Measurements from ENCODE around the gene SLC16A11.
A peak's percentile ranks its signal among the peaks of the same experiment; 100 is the strongest.
"Not testable (repeated sequence)": the region's sequence is repeated elsewhere in the genome, so short reads cannot be mapped to it uniquely, and the experiment has no call there.

The SLC16A11 gene

GRCh38 chr17:7058831-7059447, 15.0 kb upstream of the SLC16A11 start:
- DNase-seq = no peak

DNA sequence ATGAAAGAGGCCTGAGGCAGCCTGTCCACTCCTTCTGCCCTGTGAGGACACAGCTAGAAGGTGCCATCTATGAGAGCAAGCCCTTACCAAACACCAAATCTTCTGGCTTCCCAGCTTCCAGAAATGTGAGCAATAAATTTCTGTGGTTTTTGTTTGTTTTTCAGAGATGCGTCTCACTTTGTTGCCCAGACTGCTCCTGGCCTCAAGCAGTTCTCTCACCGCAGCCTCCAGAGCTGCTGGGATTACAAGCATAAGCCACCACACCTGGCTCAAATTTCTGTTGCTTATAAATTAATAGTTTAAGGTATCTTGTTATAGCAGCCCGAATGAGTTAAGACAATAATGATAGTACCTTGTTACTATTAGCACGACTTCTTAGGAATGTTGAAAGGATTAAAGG, 12.5 kb upstream of the SLC16A11 start:
- DNase-seq = no peak

GRCh38 chr17:7050583-7050982, 6.7 kb upstream of the SLC16A11 start:
- DNase-seq = not testable (repeated sequence)

DNA sequence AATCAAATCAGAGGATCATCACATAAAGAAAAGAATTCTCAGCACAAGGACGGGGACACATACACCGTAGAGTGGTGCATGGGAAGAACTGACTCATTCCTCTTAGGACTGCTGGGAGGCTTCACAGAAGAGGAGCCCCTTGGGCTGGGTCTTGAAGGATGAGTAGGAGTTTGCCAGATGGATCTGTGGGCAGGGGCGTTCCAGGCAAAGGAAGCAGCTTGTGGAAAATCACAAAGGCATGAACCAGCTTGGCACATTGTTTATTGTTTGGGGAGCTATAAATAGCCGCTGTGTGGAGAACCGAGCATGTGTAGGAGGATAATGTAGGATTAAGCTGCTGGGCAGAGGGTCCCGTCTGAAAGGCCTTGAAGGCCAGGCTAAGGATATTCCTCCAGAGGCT, 5.1 kb upstream of the SLC16A11 start:
- no peak for DNase-seq

GRCh38 chr17:7047566-7047965, 3.7 kb upstream of the SLC16A11 start:
- peak in 1 of 5 experiments; percentile 80 for DNase-seq

DNA sequence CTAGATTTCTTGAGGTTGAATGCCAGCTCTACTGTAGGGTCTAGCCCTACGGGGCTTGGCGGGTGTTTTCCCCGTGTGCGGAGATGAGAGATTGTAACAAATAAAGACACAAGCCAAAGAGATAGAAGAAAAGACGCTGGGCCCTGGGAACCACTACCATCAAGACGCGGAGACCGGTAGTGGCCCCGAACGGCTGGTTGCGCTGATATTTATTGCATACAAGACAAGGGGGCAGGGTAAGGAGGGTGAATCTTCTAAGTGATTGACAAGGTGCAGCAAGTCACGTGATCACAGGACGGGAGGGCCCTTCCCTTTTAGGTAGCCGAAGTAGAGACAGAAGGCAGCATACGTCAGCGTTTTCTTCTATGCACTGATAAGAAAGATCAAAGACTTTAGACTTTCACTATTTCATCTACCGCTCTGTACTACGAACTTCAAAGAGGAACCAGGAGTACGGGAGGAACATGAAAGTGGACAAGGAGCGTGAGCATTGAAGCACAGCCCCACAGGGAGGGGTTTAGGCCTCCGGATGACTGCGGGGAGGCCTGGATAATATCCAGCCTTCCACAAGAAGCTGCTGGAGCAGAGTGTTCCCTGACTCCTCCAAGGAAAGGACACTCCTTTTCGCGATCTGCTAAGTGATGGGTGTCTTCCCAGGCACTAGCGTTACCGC, 3.0 kb upstream of the SLC16A11 start:
- peak; percentile 36 to 96 (median 74) for DNase-seq

- DNase-seq = peak in 4 of 5 experiments; percentile 14 to 41 (median 30)
These were observed 2.3 kb upstream of the SLC16A11 start for GRCh38 chr17:7046127-7046724.

GRCh38 chr17:7045492-7046126, 1.7 kb upstream of the SLC16A11 start:
- DNase-seq = peak in 2 of 5 experiments; percentile 44 to 83

DNA sequence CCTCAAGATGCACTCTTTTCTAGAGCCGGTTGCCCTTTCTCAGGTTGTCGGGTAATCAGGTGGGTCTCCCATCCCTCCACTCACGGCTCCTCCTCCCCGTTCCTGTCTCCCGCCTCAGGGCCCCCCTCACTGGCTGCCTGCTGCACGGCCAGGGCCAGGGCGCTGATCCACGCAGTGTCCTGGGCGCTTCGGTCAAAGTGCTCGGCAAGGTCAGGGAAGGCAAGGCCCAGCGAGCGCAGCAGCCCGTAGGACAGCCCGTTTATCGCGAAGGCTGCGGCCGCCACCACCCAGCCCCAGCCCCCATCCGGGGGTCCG, 753 bp downstream of the SLC16A11 start:
- DNase-seq = no peak

- peak in 3 of 5 experiments; percentile 33 to 69 (median 48) for DNase-seq
These were observed 1.3 kb downstream of the SLC16A11 start for GRCh38 chr17:7042501-7043181.

DNA sequence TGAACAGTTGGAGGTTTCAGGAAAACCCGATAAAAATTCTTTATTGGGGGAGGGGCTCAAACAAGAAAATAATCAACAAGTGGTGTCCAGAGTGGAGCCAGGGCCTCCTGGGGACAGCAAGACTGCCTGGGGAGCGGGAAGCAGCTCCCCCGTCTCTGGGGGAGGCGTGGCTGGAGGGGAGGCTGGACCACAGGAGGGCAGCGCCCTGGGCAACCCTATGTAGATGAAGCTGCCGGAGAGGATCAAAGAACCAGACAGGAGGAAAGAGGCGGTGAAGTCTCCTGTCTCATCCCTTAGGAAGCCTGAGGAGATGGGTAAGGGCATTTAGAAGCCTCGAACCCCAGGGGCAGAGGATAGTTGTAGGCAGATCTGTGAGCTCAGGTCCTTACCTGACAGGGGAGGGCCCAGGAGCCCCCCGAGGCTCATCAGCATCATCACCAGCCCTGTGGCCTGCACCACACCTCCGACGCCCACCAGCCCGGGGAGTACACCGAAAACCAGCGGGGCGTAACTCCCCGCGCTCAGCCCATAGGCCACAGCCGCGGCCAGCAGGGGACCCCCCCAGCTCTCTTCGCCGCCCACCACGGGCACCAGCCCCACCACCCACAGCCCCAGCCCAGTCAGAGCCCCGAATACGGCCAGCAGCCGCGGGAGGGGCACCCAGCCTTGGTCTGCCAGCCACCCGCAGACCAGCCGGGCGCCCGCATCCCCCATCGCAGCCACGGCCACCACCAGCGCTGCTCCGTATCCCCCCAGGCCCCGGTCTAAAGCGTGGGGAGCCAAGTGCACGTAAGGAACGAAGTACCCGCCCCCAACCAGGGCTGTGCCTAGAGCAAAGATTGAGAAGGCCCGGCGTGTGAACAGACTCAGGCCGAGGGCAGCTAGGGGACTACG, 2.0 kb downstream of the SLC16A11 start:
- peak in 1 of 5 experiments; percentile 33 for DNase-seq

- peak in 1 of 5 experiments; percentile 29 for DNase-seq
These were observed 4.1 kb downstream of the SLC16A11 start for GRCh38 chr17:7039832-7040231.

GRCh38 chr17:7038025-7038862, 5.6 kb downstream of the SLC16A11 start:
- no peak for DNase-seq

DNA sequence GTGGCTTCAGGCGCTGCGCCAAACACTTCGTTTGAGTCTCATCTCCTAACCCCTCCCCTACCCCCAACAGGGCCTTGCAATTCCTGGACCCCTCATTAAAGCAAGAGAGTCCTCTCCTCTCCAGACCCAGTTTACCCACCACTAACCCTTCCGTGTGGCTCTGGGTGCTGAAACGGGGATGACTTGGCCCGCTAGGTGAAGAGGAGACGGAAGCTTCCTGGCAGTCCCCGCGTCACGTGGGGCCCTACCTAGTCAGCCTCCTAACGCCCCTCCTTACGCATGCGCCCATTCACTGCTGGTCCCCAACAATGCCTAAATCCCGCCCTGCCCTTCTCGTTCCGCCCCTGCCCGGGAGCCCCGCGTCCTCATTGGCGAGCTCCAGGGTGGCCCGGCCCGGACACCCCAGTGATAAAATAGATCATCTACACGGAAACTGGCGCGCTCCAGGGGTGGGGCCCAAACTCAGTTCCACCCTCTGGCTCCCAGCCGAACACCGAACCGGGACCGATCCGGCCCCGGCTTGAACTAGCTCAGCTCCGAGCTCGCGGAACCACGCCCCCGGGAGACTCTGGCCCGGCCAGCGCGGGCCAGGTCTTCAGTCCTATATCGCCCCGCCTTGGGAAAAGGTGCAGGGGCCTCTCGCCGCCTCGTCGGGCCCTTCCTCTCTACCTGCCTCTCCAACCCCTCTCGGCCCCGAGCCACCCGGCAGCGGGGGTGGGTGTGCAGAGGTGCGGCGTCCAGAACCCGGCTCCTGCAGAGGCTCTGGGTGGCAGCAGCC, 8.1 kb downstream of the SLC16A11 start, which contains the start of gene SLC16A13:
TSS of gene SLC16A13 (plus strand) at position 425 of the 778 bp plus-strand sequence. CDS start 368 bp downstream, outside the sequence.
- peak; percentile 95 to 99 (median 98) for DNase-seq

- DNase-seq = peak in 2 of 5 experiments; percentile 67 to 88
These were observed 8.8 kb downstream of the SLC16A11 start for GRCh38 chr17:7034955-7035590.

DNA sequence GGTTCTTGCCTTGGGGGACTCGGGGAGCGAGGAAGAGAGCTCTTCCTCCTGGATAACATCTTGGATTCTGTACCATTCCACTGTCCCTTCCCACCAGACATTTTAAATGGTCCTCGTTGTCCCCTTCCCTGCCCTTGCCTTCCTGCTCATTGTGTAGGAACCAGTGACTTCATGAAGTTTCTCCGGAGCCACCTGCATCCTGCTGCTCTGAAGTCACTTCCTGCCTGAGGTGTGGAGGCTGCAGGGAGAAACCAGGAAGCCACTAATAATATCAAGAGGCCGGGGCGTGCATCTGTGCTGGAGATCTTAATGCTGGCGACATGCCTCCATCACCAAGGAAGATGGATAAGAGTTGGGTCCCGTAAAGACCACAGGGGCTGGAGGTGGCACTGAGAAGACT, 14.2 kb downstream of the SLC16A11 start:
- DNase-seq = peak in 2 of 5 experiments; percentile 37 to 82

GRCh38 chr17:7029096-7029495, 14.8 kb downstream of the SLC16A11 start:
- DNase-seq = no peak

- no peak for DNase-seq
These were observed 16.6 kb downstream of the SLC16A11 start for GRCh38 chr17:7027335-7027734.

- DNase-seq = no peak
These were observed 17.3 kb downstream of the SLC16A11 start for GRCh38 chr17:7026471-7027115.

Data from T-helper 2 cell (primary cell).